Subcutaneous adipose tissue (tissue), 4 donors: Measurements from ENCODE around the gene CIT. TPM values are rescaled to one million over a fixed set of nuclear protein-coding genes. Genes with fewer than 3 reads are reported as not detected.

Source experiments
- total RNA-seq, 4 donors: library from RNA; depleted of rRNA; stranded (reverse); fragments of >200 nt; gene quantifications; one replicate each; pipeline ENCODE4 v1.1.0, GENCODE V29; 2016
- TF ChIP-seq, protein P1 (sequence below): fragments of 450-650 bp; IDR thresholded peaks from one replicate; pipeline ENCODE4 v1.5.1; 2016; ENCODE audit warnings: low read depth, mild to moderate bottlenecking, control low read depth, antibody characterized with exemption, moderate library complexity

The CIT gene
- total RNA-seq, 4 donors from 2014 or later: 1.3 to 5.3 (median 5.1) TPM

DNA sequence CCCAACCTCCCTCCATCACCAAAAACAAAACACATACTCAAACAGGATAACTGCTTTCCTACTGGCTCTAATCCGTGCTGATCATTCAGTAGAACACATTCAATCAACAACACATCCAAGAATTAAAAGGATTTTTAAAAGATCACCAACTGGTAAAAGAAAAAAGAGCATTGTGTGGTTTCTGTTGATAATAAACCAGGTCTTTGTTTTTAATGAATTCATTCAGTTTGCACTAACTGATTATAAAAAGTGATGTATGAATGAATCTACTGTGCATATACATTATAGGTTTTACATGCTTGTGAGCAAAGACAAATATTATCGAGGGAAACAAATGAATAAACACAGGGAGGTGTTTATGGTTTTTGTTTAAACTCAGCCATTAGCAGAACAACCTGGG is 55.1 kb downstream of the CIT start:
- TF ChIP-seq, protein P1, sequence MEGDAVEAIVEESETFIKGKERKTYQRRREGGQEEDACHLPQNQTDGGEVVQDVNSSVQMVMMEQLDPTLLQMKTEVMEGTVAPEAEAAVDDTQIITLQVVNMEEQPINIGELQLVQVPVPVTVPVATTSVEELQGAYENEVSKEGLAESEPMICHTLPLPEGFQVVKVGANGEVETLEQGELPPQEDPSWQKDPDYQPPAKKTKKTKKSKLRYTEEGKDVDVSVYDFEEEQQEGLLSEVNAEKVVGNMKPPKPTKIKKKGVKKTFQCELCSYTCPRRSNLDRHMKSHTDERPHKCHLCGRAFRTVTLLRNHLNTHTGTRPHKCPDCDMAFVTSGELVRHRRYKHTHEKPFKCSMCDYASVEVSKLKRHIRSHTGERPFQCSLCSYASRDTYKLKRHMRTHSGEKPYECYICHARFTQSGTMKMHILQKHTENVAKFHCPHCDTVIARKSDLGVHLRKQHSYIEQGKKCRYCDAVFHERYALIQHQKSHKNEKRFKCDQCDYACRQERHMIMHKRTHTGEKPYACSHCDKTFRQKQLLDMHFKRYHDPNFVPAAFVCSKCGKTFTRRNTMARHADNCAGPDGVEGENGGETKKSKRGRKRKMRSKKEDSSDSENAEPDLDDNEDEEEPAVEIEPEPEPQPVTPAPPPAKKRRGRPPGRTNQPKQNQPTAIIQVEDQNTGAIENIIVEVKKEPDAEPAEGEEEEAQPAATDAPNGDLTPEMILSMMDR: no peak

DNA sequence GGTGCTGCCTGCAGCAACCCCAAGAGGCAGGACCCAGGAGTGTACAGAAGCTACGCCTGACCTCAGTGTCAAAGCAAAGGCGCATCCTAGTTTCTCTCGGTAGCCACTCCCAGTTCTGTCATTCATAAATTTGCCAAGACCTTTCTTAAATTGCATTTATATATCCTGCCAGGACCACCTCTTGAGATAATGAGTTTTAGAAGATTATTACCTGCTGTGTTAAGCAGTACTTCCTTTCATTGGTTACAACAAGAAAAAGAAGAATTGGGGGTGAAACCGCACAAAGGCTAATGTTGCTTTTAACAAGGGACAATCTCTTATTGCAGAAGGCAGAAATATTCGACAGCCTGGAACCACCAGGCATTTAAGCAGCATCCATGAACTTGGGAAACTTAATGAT is 57.8 kb downstream of the CIT start:
- TF ChIP-seq, protein P1: no peak

DNA sequence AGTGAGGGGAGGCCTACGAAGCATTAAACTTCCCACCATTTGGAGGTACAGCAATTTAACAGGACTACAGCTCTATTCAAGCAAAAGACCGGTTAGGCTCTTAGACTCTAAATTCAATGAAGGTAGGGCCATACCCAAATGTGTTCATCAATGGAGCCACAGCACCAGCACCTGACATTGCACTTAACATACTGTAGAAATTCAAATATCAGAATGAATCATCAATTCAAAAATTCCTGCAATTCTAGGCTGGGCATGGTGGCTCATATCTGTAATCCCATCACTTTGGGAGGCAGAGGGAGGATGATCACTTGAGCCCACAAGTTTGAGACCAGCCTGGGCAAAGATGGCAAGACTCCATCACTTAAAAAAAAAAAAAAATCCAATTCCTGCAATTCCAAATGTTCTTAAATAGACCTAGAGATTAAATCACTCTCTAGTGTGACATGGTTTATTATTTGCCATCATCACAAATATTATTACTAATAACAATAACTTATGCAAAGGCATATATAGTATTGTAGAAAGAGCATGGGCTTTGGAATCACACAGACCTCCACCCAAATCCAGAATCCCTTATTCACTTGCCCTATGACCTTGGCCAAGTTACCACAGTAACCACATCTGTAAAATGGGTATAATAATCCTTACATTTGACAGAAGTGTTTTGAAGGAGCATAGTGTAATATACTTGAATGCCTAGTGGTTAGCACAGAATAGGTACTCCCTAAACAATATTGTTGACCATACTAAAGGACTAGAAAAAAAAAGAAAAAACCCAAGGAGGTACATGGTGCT is 59.4 kb downstream of the CIT start:
- TF ChIP-seq, protein P1: no peak

DNA sequence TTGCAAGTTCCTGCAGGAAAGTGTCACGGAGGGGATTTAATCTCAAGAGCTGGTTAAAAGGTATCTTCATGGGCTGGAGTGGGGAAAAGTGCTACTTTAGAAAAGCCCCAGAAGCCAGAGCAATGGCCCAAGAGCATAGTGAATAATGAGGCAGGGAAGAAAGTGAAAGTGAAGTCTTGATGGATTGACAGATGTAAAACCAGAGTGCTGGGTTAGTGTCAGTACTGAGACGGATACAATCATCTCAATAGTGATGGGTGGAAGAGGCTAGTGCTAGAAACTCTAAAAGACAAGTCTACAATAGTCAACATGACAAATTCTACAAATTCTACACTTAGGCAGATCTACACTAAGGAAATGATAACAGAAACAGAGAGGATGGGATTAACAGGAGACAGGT is 68.1 kb downstream of the CIT start:
- TF ChIP-seq, protein P1: no peak

GRCh38 chr12:119808441-119808840 is 68.7 kb downstream of the CIT start:
- TF ChIP-seq, protein P1: no peak

GRCh38 chr12:119807380-119807779 is 69.7 kb downstream of the CIT start:
- TF ChIP-seq, protein P1: no peak

GRCh38 chr12:119804011-119804641 is 73.0 kb downstream of the CIT start:
- TF ChIP-seq, protein P1: no peak
